Right forelimb (tissue), 1 donor: Measurements from ENCODE around the gene FCAMR.
A peak's percentile ranks its signal among the peaks of the same experiment; 100 is the strongest.

Source experiments
- DNase-seq: peaks from one replicate; pipeline ENCODE4 v3.0.0-alpha.2; 2018

The FCAMR gene

DNA sequence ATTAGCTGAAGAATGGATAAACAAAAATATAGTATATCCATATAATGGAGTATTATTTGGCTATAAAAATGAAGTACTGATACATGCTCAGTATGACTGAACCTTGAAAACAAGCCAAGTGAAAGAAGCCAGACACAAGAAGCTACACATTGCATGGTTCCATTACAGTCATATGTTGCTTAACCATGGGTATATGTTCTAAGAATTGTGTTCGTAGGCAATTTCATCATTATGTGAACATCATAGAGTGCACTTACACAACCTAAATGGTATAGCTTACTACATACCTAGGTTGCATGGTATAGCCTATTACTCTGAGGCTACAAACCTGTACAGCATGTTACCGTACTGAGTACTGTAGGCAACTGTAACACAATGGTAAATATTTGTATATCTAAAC lies 28.6 kb upstream of the FCAMR start:
- DNase-seq, result no peak

DNA sequence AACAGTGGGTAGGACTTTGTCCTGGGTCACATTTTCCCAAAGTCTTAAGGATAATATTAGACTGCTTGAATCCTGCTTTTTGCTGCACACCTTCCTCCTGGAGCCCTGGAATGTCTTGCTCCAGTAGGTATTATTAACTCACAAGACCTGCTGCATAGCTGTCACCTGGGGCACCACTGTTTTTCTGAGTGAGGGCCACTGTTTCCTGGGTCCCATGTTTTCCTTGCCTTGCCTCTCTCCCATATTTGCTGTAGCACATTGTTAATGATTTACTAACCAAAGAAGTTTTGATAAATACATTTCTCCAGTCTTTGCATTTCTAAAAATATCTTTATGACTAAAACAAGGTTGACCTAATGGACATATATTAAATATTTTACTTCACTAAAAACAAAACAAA lies 22.5 kb upstream of the FCAMR start:
- no peak for DNase-seq

- DNase-seq, result no peak
Observed at GRCh38 chr1:206987873-206988272, 17.6 kb upstream of the FCAMR start.

DNA sequence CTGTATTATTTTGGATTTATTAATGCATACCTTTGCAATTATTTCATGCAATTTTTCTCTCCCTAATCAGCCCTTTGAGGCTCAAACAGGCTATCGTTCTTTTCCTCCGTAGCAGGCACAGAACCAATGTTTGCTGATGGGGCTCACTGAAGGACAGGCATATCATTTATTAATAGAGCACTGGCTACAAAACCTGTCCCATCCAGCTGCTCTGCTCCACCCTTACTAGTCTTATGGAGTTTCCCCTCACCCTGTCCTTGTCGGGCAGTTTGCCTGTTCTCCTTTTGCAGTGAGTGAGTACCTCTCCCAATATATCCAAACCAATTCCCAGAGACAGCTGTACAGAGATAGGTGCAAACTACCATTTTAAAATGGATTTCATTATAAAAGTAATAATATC lies 16.6 kb upstream of the FCAMR start:
- DNase-seq, result no peak

DNA sequence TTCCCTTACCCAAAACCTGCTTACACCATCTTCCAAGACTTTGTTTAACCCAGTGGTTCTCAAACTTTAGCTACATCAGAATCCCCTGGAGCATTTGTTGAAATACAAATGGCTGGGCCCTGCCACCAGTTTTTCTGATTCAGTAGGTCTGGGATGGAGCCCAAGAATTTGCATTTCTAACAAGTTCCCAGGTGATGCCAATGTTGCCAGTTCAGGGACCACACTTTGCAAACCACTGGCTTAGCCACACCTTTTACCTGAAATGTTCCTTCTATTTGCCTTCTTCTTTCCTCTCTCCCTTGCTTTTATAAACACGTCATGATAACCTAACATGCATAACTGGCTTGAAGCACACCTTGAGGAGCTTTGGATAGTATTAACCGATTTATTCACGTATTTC lies 16.1 kb upstream of the FCAMR start:
- no peak for DNase-seq

DNA sequence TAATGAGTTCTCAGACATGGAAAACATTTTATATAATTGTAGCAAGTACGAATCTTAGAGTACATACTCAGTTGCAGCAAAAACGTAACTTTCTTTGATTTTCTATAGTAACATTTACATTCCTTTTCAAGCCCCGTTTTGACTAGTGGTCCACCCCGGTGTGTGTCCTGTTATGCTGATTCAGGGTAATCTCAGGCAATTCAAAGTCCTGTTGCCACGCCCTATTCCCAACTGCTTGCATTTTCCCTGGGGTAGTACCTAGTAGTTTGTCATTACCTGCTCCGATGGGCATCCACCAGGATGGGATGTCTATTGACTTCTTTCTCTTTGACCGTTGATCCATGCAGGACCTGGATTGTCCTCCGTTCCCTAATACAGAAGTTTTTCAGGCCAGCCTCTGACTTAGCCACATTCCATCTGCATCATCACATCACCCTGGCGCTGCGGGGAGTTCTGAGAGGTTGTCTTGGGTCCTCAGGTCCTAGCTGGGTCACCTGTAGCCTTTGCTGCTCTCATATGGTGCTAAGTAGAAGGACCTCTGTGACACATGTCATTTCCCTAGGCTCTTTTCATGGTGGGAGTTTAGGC lies 15.0 kb upstream of the FCAMR start:
- no peak for DNase-seq

DNA sequence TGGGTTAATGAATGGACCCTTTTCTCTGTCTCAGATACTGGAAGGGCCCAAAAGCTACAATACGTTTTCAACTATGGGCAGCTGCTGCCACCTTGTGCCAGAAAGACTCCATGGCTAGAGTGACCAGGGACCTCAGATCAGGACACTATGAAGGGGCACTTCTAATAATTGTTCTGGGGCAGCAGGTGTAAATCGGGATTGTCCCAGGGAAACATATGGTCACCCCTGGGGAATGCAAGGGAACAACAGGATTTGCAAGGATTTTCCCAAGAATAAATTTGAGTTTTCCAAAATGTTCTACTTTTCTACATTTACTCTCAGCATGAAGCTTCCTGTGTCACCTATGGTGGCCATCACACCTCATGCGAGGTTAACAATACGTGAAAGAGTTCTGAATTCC lies 12.0 kb upstream of the FCAMR start:
- peak; percentile 64 for DNase-seq

- DNase-seq, result no peak
Observed at GRCh38 chr1:206979379-206980043, 9.3 kb upstream of the FCAMR start.

DNA sequence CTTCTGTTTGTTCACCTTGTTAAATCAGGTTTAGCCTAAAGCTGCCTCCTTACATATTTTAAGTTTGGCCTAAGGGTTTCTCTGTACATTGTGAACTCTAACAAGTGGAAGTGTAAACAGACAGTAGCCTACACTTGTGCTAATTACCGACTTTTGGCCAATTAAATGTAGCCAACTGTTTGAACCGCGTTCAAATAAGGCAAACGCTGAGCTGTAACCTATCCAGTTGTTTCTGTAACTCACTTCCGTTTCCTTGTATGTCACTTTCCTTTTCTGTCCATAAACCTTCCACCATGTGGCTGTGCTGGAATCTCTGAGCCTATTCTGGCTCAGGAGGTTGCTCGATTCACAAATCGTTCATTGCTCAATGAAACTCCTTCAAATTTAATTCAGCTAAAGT lies 8.0 kb upstream of the FCAMR start:
- no peak for DNase-seq

- no peak for DNase-seq
Observed at GRCh38 chr1:206975306-206975705, 5.0 kb upstream of the FCAMR start.

GRCh38 chr1:206974140-206974539 lies 3.9 kb upstream of the FCAMR start:
- no peak for DNase-seq

GRCh38 chr1:206972728-206973127 lies 2.5 kb upstream of the FCAMR start:
- no peak for DNase-seq

DNA sequence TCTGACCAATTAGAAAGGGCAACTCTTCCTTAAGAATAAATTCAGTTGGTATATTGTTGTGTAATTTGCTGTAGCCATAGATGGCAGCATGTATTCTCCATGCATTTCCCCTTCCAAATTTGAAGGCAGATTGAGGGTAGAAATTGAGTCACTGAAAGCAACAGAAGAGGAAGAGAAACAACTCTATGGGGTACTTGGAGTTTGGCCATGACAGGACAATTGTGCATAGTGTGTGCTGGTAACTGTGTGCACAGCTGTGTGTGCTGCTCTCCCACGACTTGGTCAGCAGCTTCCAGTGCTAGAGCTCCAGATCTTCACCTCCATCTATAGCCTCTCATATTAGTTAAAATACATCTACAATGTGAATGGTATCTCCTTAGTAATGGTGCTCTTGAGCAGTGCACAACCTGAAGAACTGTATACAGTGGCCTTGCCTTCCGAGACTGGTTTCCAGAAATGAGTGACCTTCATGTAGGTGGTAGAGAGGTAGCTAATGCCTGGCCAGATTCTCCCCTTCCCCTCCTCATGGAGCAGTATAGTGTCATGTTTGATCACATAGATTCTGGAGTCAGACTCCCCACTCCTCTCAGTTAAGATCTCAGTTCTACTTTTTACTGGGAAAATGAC lies 882 bp upstream of the FCAMR start:
- DNase-seq, result no peak

DNA sequence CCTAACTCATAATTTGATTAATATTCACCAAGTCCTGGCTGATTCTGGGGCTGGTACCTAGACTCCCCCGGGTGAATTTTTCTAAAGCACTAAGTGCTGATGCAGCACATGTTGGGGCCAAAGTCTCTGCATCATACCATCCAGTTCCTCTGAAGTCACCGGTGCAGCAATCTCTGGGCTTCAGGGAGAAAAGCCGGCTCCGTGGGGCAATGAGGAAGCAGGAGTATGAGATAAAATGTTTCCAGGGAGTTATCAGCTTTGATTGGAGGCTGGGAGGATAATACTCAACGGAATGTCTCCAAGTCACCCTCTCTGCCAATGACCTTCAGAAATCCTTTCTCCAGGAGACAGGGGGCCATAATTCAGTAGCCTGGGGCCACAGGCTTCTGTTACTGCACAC lies 1.2 kb downstream of the FCAMR start:
- no peak for DNase-seq

- no peak for DNase-seq
Observed at GRCh38 chr1:206967096-206967849, 3.0 kb downstream of the FCAMR start.

DNA sequence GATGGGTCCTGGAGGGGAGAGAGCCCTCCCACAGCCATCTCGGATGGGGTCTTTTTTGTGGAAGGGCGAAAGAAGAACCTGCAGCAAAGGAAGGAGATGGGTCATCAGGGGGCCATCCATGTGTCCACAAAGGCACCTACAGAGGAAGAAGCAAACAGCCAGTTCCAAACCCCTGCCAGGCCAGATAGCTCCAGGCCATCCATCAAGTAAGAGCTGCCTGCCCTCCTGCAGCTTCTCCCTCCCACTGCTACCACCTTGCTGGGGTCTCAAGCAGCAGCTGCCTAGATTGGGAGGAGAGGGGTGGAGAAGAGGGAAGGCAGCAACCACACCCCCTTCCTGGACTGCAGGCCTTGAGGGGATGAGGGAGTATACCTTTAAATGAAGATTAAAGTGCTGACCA lies 4.5 kb downstream of the FCAMR start:
- no peak for DNase-seq

GRCh38 chr1:206963740-206964139 lies 6.5 kb downstream of the FCAMR start:
- DNase-seq, result no peak

DNA sequence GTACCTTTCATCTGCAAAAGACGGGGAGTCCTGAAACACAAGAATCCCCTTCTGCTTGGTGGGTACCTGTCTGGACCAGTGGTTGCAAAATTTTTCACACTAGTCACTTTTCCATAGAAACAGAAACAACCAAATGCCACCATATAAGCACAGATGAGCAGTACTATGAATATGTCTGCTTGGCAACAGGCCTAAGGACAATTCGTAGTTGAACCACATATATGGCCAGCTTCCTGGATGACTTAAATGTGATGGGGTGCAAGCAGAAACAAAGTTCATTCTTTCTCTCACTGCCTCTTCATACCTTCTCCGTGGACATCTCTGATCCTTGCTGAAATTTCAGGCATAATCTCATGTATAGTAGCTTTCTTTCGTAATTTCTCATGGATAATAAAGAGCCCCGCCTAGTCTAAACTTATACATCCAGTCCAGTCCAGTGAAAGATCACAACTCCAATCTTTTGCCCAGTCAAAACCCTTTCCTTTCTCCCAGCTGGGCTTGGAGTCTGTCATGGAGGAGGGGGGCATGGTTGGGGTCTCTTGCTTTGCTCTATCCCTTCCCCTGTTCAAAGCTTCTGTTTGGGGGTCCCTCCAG lies 7.0 kb downstream of the FCAMR start:
- DNase-seq, result no peak

GRCh38 chr1:206962272-206962671 lies 8.0 kb downstream of the FCAMR start:
- DNase-seq, result no peak

GRCh38 chr1:206961668-206962067 lies 8.6 kb downstream of the FCAMR start:
- no peak for DNase-seq

DNA sequence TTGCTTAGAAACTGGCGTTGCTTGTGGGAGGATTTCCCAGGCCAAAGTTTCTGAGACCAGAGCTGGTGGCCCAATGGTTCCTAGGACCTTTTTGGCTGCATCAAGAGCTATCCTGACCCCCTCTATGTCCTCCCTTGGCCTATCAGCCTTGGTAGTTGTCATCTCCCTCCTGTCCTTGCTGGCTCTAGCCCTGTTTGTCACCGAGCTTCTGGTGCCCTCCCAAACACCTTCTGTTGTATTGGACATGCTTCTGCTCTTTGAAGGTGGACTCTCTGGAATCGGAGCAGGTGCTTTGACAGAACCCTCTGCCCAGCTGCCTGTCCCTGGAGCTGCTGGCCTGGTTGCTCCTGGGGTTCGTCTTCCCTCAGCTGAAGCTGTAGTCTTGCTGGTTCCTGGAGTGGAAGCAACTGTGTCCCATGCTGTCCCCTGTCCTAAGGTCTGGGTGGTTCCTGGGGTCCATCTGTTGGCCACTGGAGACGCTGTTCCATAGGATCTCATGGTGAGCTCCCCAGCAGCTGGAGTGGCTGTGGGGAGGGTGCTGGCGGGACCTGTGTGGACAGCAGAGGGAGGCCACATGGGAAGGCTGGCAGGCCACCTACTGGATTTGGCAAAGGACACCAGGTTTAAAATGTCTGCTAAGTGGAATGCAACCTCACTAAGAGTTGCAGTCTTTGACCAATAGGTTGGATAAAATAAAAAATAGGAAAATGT lies 9.4 kb downstream of the FCAMR start:
- DNase-seq, result no peak

- no peak for DNase-seq
Observed at GRCh38 chr1:206958144-206958543, 12.1 kb downstream of the FCAMR start.

- no peak for DNase-seq
Observed at GRCh38 chr1:206957639-206958038, 12.6 kb downstream of the FCAMR start.
